ENCODE measurements around the gene LBX1. TPM values are rescaled to one million over a fixed set of nuclear protein-coding genes. Genes with fewer than 3 reads are reported as not detected.

LBX1 gene
- total RNA-seq, 1 experiment from 2014 or later: not detected

DNA sequence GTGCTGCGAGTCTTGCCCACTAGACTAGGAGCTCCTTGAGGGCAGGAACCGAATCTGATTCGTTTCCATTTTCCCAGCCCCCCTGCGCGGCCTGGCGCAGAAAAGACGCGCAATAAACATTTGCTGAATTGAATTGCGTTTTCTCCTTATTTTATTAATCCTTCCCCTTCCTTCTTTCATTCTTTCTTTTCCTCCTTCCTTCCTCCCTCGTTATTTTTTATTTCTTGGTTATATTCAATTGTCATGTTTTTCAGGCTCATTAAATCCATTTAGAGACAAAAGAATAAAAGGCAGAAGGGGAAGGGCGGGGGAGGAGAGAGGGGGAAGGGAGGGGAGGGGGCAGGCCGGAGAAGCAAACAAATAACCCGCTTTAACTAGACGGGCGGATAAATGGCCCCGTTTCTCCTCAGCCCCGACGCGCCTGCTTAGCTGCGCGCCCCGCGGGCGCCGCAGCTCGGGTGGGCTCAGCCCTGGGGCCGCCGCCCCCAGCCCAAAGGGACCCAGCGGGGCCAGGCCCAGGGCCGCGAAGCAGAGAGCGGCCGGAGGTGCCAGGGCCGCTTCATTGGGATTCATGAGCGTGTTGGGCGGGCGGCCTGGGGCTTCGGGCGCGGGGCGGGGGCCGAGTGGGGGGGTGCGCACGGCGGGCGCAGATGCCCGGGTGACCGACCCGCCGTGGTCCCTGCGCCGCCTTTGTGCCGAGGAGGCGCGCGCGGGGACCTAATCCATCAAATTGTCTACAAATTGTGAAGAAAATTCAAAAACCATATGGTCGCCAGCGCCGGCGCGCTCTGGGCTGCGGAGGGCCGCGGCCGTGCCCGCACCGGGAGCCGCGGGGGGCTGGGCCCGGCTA, 5.0 kb downstream of the LBX1 start:
- no peaks in the 10 kb centered on the region for H3K9me3 ChIP-seq (ENCODE audit: control insufficient read depth in 1 of 2, insufficient read depth in 1 of 2, low read depth in 1 of 2, low read length in 2 of 2)
- no peak for DNase-seq (ENCODE audit: low read depth, low spot score)
- H3K27ac ChIP-seq (ENCODE audit: low read depth, low read length): no peak overlapping the region
- no peaks in the 10 kb centered on the region for H4K20me1 ChIP-seq (ENCODE audit: insufficient read depth)
- no peaks in the 10 kb centered on the region for H3K79me2 ChIP-seq (ENCODE audit: insufficient read depth, low read length)
- H3K36me3 ChIP-seq (ENCODE audit: control insufficient read depth in 1 of 2, insufficient read depth in 2 of 2, low read length in 2 of 2): no peaks in the 10 kb centered on the region
- H2AFZ ChIP-seq (ENCODE audit: low read depth, low read length, poor library complexity, severe bottlenecking): no peak overlapping the region
- H3K27me3 ChIP-seq (ENCODE audit: insufficient read depth, low read length): no peaks in the 10 kb centered on the region
- H3K4me1 ChIP-seq (ENCODE audit: control insufficient read depth in 1 of 2, insufficient read depth in 2 of 2, low read length in 2 of 2): peaks cover 0 to 10% of the 10 kb centered on the region in 2 experiments; a peak in 1 of 4 replicates
- ChIA-PET CTCF (interaction anchor here (1.8 kb wide), 1 partner anchor 10 kb away, joined by 6 read pairs; no protein-coding TSS in a partner anchor), POLR2A (no interaction called here), RAD21 (ENCODE audit: low non-redundant PET in 1 of 2, low total read pairs in 2 of 2, uncharacterized antibody in 2 of 2, unreplicated experiment in 2 of 2) (no interaction called here)
- no peak overlapping the region for H3K4me3 ChIP-seq (replicated peaks in 1 of 2; ENCODE audit: low read depth in 1 of 2, low read length in 2 of 2)
- no peak overlapping the region for H3K4me2 ChIP-seq (ENCODE audit: low read length)
- BruUV-seq (replicated peaks): no TSS peak
- ATAC-seq: no peak
- no peaks in the 10 kb centered on the region for H3K9me2 ChIP-seq (ENCODE audit: insufficient read depth)
- intact Hi-C loops (cut with micrococcal nuclease): no loop called here
- TF ChIP-seq, protein P1, sequence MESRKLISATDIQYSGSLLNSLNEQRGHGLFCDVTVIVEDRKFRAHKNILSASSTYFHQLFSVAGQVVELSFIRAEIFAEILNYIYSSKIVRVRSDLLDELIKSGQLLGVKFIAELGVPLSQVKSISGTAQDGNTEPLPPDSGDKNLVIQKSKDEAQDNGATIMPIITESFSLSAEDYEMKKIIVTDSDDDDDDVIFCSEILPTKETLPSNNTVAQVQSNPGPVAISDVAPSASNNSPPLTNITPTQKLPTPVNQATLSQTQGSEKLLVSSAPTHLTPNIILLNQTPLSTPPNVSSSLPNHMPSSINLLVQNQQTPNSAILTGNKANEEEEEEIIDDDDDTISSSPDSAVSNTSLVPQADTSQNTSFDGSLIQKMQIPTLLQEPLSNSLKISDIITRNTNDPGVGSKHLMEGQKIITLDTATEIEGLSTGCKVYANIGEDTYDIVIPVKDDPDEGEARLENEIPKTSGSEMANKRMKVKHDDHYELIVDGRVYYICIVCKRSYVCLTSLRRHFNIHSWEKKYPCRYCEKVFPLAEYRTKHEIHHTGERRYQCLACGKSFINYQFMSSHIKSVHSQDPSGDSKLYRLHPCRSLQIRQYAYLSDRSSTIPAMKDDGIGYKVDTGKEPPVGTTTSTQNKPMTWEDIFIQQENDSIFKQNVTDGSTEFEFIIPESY (IDR thresholded peaks at IDR 0.05; ENCODE audit: extremely low read depth, insufficient replicate concordance, low read length): no peak
- TF ChIP-seq, protein P2, sequence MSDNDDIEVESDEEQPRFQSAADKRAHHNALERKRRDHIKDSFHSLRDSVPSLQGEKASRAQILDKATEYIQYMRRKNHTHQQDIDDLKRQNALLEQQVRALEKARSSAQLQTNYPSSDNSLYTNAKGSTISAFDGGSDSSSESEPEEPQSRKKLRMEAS (IDR thresholded peaks at IDR 0.05): no peak
- no peak for TF ChIP-seq FOSL1 (IDR thresholded peaks at IDR 0.05; ENCODE audit: low read depth)
- no peak for TF ChIP-seq POLR2AphosphoS5 (IDR thresholded peaks at IDR 0.05; ENCODE audit: low read depth, low read length)
- H3K9ac ChIP-seq (ENCODE audit: low read length): no peak overlapping the region
